DMS153 (cell line): ENCODE results near the gene INS.

ENCODE experiments used
- DNase-seq: peaks from one replicate; lab custom pipeline; 2025; lab: John Stamatoyannopoulos, UW

INS gene

GRCh38 chr11:2143799-2144543, 17.0 kb downstream of the INS start:
- no peak for DNase-seq

- no peak for DNase-seq
Measured at GRCh38 chr11:2143477-2143798, 17.6 kb downstream of the INS start.

- DNase-seq, result no peak
Measured at GRCh38 chr11:2142762-2143202, 18.2 kb downstream of the INS start.

GRCh38 chr11:2142300-2142759, 18.7 kb downstream of the INS start:
- DNase-seq, result no peak

- DNase-seq, result no peak
Measured at GRCh38 chr11:2140411-2141400, 20.3 kb downstream of the INS start.

GRCh38 chr11:2139621-2140337, 21.2 kb downstream of the INS start:
- DNase-seq, result no peak

- DNase-seq, result no peak
Measured at GRCh38 chr11:2139123-2139521, 21.9 kb downstream of the INS start, which contains the start of gene IGF2. TSS of gene IGF2 (minus strand) at chr11:2139389. CDS start at chr11:2135523, 3,866 bp downstream.

GRCh38 chr11:2138431-2139122, 22.4 kb downstream of the INS start:
- no peak for DNase-seq

- no peak for DNase-seq
Measured at GRCh38 chr11:2138068-2138430, 23.0 kb downstream of the INS start.

GRCh38 chr11:2137202-2138067, 23.6 kb downstream of the INS start:
- DNase-seq, result no peak

- DNase-seq, result no peak
Measured at GRCh38 chr11:2136952-2137201, 24.1 kb downstream of the INS start.

GRCh38 chr11:2136209-2136951, 24.6 kb downstream of the INS start:
- no peak for DNase-seq

- DNase-seq, result no peak
Measured at GRCh38 chr11:2135648-2136201, 25.3 kb downstream of the INS start.

GRCh38 chr11:2135018-2135569, 25.9 kb downstream of the INS start:
- no peak for DNase-seq

- no peak for DNase-seq
Measured at GRCh38 chr11:2134022-2135010, 26.7 kb downstream of the INS start.

GRCh38 chr11:2133241-2134021, 27.6 kb downstream of the INS start:
- DNase-seq, result no peak

GRCh38 chr11:2132874-2133240, 28.2 kb downstream of the INS start:
- no peak for DNase-seq

GRCh38 chr11:2132246-2132645, 28.8 kb downstream of the INS start:
- no peak for DNase-seq
